GM18505 (cell line): ENCODE data around the gene CLASP1.
"Not testable (repeated sequence)": the region's sequence is repeated elsewhere in the genome, so short reads cannot be mapped to it uniquely, and the experiment has no call there.

Experiments
- ATAC-seq: cut with Tn5 transposase; IDR thresholded peaks from one replicate; pipeline ENCODE4 v1.9.1; 2021; ENCODE audit not compliant: unreplicated experiment
- POLR2A ChIP-seq: IDR thresholded peaks from 4 replicates; pipeline ENCODE4 v1.6.1; 2011; ENCODE audit warnings: borderline replicate concordance; ENCODE audit not compliant: insufficient read depth, insufficient read length; ENCODE audit errors: extremely low read depth

Gene CLASP1

GRCh38 chr2:121298476-121298875, 350.8 kb downstream of the CLASP1 start:
- ATAC-seq: no peak
- TF ChIP-seq POLR2A: no peak

DNA sequence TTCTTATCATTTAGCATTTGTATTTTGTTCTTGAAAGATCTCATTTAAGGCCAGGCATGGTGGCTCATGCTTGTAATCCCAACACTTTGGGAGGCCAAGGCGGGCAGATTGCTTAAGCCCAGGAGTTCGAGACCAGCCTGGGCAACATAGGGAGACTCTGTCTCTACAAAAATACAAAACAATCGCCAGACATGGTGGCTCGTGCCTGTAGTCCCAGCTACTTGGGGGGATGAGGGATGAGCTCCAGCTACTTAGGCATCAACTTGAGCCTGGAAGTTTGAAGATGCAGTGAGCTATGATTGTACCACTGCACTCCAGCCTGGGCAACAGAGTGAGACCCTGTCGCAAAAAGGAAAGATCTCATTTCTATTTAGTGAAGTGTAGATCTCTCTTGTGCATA, 351.4 kb downstream of the CLASP1 start:
- ATAC-seq: not testable (repeated sequence)

GRCh38 chr2:121297217-121297830, 351.9 kb downstream of the CLASP1 start:
- ATAC-seq: peak; percentile 74
- no peak for TF ChIP-seq POLR2A

DNA sequence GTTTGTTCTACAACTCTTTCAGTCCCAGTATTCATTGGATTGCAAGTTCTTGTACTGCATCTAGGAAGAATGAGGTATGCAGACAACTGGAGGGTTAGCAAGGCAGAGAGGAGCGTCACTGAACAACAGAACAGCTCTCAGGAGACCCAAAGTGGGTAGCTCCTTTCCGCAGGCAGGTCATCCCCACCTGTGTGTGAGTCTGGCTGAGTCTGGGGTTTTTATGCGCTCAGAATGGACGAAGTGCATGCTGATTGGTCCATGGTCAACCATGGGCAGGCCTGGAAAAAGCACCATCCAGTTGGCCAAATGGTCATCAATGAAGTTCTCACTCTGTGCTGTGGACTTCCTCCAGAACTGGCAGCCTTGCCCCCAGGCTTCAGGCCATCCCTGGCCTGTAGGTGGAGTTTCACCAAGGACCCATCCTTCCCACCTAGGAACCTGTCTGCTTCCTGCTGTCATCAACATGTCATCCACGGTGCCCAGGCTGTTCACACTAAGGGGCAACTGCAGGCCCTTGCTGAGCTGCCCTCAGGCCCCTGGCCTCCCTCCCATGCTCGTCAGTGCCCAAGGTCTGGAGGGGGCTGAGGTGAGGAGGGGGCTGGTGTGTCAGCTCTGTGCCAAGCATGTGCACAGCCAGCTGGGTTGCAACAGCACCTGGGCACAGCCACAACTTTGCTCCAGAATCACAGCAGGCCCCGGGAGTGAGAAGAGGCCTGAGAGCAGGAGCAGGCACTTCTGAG, 353.2 kb downstream of the CLASP1 start:
- TF ChIP-seq POLR2A: no peak
- no peak for ATAC-seq

DNA sequence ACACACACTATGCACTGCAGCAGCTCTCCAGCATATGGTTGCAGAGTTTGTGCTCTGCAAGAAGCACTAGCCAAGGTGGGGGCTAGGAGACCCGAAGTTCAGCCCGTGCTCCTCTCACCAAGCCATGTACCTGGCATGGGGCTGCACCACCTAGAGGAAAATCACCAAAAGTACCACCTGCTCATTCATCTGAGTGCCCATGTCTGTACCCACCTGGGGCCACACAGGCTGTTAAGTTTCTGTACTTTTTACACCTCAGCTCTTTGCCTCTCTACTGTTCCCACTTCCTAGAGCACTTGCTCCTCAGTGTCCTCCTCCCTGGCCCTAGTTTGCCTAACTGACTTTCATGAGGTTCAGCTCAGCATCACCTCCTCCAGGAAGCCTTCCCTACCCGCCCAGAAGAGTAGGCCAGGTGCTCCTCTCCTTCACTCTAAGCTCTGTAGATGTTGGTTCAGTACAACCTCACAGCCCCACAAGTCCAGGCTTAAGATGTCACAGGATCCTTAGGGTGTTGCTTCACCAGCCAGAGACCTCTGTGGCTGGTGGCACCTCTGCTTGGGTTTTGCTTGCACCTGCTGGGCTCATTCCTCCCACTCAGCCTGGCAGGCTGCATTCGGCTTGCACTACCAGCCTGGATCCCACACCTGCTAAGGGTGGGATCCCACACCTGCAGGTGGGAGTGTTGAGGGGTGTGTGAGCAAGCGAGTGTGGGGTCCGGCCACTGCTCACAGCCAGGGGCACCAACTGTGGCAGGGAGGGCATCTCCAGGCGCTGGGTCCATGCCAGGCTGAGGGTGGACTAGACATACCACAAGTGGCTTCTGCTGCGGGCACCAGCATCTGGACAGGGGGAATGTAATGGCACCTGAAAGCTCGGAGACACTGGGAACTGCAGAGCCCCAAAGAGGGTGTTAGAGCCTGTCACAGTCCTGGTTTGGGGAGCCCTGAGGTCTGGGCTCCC, 354.1 kb downstream of the CLASP1 start:
- no peak for TF ChIP-seq POLR2A
- no peak for ATAC-seq

GRCh38 chr2:121293450-121294325, 355.6 kb downstream of the CLASP1 start:
- no peak for ATAC-seq
- no peak for TF ChIP-seq POLR2A

DNA sequence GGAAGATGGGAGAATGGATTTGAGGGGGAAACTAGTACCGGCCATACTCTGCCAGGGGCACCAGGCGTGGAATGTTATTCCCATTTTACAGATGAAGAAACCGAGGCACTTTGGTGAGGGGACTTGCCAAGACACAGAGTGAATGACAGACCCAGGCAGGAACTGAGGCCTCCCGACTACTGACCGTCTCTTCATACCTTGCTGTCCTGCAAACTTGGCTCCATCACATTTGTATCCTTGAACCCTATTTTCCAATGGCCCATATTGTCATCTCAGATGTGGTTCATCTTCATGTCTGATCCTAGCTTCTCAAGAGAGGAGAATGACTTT, 358.0 kb downstream of the CLASP1 start:
- TF ChIP-seq POLR2A: no peak
- no peak for ATAC-seq

DNA sequence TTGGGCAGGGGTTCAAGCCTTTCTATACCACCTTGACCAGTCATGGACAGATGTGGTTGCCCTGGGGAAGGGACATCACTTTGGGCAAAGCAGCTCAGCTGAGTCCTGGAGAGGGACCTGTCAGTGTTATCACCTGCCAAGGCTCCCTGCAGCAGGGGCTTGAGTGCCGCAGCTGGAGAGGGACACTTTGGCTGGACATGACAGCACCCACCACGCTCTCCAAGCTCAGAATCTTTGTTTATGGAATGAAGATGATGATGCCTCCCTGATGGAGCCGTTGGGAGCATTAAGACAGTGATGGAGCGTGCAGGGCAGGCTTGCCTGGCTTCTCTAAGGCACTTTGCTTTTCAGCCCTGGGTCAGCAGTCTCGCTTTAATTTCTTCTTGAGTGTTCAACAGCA, 360.0 kb downstream of the CLASP1 start:
- ATAC-seq: no peak
- TF ChIP-seq POLR2A: no peak

- ATAC-seq: no peak
- TF ChIP-seq POLR2A: no peak
Measured at GRCh38 chr2:121288454-121289231, 360.6 kb downstream of the CLASP1 start.

GRCh38 chr2:121287956-121288355, 361.3 kb downstream of the CLASP1 start:
- no peak for TF ChIP-seq POLR2A
- no peak for ATAC-seq
